ENCODE measurements around the gene ZNF385A.

ZNF385A gene

GRCh38 chr12:54375259-54375579, 9.3 kb downstream of the ZNF385A start:
- no peak for DNase-seq (ENCODE audit: low read depth in 3 of 3, low spot score in 1 of 3)

GRCh38 chr12:54374562-54375258, 9.8 kb downstream of the ZNF385A start:
- DNase-seq (ENCODE audit: low read depth in 3 of 3, low spot score in 1 of 3), result no peak

- no peak for DNase-seq (ENCODE audit: low read depth in 3 of 3, low spot score in 1 of 3)
Measured at GRCh38 chr12:54373649-54374561, 10.6 kb downstream of the ZNF385A start.

- no peak for DNase-seq (ENCODE audit: low read depth in 3 of 3, low spot score in 1 of 3)
Measured at GRCh38 chr12:54372113-54372806, 12.3 kb downstream of the ZNF385A start.

GRCh38 chr12:54371328-54372112, 13.0 kb downstream of the ZNF385A start:
- DNase-seq (ENCODE audit: low read depth in 3 of 3, low spot score in 1 of 3), result no peak

- no peak for DNase-seq (ENCODE audit: low read depth in 3 of 3, low spot score in 1 of 3)
Measured at GRCh38 chr12:54370171-54370730, 14.3 kb downstream of the ZNF385A start.

GRCh38 chr12:54369597-54370131, 14.9 kb downstream of the ZNF385A start:
- no peak for DNase-seq (ENCODE audit: low read depth in 3 of 3, low spot score in 1 of 3)

- peak; percentile 61 to 90 (median 76) for DNase-seq (ENCODE audit: low read depth in 3 of 3, low spot score in 1 of 3)
Measured at GRCh38 chr12:54368709-54369596, 15.6 kb downstream of the ZNF385A start.

- no peak for DNase-seq (ENCODE audit: low read depth in 3 of 3, low spot score in 1 of 3)
Measured at GRCh38 chr12:54368025-54368708, 16.4 kb downstream of the ZNF385A start.

- no peak for DNase-seq (ENCODE audit: low read depth in 3 of 3, low spot score in 1 of 3)
Measured at GRCh38 chr12:54364413-54364812, 20.1 kb downstream of the ZNF385A start, which contains the start of gene GPR84. Gene GPR84, minus strand, starts transcription at chr12:54364486. Its CDS starts 635 bp downstream, at chr12:54363851.

- DNase-seq (ENCODE audit: low read depth in 3 of 3, low spot score in 1 of 3), result no peak
Measured at GRCh38 chr12:54363618-54364017, 20.9 kb downstream of the ZNF385A start.

- no peak for DNase-seq (ENCODE audit: low read depth in 3 of 3, low spot score in 1 of 3)
Measured at GRCh38 chr12:54363047-54363446, 21.5 kb downstream of the ZNF385A start.

- DNase-seq (ENCODE audit: low read depth in 3 of 3, low spot score in 1 of 3), result peak in 1 of 3 donors; percentile 42
Measured at GRCh38 chr12:54360717-54361456, 23.6 kb downstream of the ZNF385A start.

- no peak for DNase-seq (ENCODE audit: low read depth in 3 of 3, low spot score in 1 of 3)
Measured at GRCh38 chr12:54359762-54360351, 24.7 kb downstream of the ZNF385A start.

GRCh38 chr12:54358945-54359761, 25.4 kb downstream of the ZNF385A start:
- DNase-seq (ENCODE audit: low read depth in 3 of 3, low spot score in 1 of 3), result peak; percentile 74 to 92 (median 85)

GRCh38 chr12:54358191-54358944, 26.2 kb downstream of the ZNF385A start:
- DNase-seq (ENCODE audit: low read depth in 3 of 3, low spot score in 1 of 3), result peak in 1 of 3 donors; percentile 11
